ENCODE results near the gene COMT. TPM values are rescaled to one million over a fixed set of nuclear protein-coding genes. Genes with fewer than 3 reads are reported as not detected.

The COMT gene
- total and polyA plus RNA-seq, 3 donors from 2014 or later: 147 to 427 (median 278) TPM

DNA sequence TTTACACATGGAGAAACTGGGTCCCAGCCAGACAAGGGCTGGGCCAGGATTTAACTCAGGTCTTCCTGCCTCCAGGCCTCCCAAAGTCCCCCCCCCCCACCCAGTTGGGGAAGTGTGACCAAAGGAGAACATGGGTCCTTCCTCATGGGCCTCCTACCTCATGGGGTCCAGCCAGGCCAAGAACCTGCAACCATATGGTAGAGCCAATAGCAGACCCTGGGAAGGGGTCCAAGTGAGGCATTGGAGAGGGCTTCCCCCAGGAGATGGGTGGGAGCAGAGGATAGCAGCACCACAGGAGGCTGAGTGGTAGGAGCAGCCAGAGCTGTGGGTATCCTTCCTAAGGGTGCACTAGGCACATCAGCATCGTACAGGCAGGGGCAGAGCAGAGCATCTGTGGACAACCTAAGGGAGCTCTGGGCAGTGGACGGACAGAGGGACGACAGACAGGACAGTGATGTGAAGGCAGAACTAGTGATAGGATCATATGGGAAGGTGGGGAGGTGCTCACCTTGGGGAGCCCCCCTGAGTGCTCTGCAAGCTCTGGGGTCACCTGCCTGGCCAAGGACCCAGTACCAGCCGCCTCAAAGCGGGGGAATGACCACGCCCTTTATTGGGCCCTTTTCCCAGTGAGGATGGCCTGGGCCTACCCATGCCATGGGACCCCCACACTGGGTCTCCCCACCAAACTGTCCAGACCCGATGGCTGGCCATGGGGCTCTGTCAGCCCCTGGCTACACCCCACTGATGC is 70.6 kb downstream of the COMT start:
- 97 to 98% methylated on average over 7 of the region's 7 CpGs for WGBS, 2 donors
- intact Hi-C loops (cut with DNase I; ENCODE audit: low total_unique reads): loop anchor here (5.0 kb wide), 1 partner anchor 40 kb away; no protein-coding TSS in a partner anchor
- TF ChIP-seq CTCF (IDR thresholded peaks at IDR 0.05): no peak
- no peak for TF ChIP-seq POLR2A (IDR thresholded peaks at IDR 0.05)
- Histone ChIP-seq H3K36me3 (ENCODE audit: low read depth, missing control alignments) (no peaks in the 10 kb centered on the region), H3K4me1 (peaks cover 5% of the 10 kb centered on the region), H3K27ac (no peak overlapping the region), H3K4me3 (no peak overlapping the region), H3K9me3 (no peaks in the 10 kb centered on the region), H3K27me3 (no peaks in the 10 kb centered on the region)
- no peak for DNase-seq

DNA sequence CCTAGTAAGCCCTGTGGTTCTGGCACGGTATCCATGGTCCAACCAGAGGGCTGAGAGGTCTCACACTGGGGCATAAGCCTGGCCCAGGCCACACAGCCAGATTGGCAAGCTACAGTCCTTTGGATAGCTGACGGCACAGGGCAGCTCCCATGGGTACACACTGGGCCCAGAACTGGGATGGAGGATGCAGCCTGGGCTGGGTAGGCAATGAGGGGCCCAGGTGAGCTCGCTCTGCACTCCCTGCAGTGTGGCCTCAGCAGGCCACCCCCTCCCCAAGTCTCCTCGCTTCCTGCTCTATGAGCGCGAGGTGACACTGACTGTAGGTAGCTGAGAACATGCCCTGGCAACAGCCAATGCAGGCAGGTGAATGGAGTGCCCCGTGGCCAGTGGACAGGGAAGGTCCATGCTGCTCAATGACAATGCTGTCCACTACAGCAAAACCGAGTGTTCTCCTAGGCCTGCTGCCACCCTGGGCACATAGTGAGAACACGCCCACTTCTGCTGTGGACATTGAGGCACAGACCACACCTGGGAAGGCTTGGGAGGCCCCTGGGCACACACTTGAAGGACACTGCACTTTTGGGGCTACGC is 71.3 kb downstream of the COMT start:
- H3K4me1 ChIP-seq: peaks cover 9% of the 10 kb centered on the region
- no peaks in the 10 kb centered on the region for H3K9me3 ChIP-seq
- no peak overlapping the region for H3K4me3 ChIP-seq
- H3K27me3 ChIP-seq: no peaks in the 10 kb centered on the region
- intact Hi-C loops (cut with DNase I; ENCODE audit: low total_unique reads): loop anchor here (5.0 kb wide), 1 partner anchor 41 kb away; no protein-coding TSS in a partner anchor
- H3K27ac ChIP-seq: no peak overlapping the region
- H3K36me3 ChIP-seq (ENCODE audit: low read depth, missing control alignments): no peaks in the 10 kb centered on the region
- no peak for DNase-seq
- no peak for TF ChIP-seq POLR2A (IDR thresholded peaks at IDR 0.05)
- WGBS, 2 donors: 89 to 92% methylated on average over 4 to 9 of the region's 10 CpGs

GRCh38 chr22:20013382-20013871 is 71.9 kb downstream of the COMT start:
- no peaks in the 10 kb centered on the region for H3K36me3 ChIP-seq (ENCODE audit: low read depth, missing control alignments)

GRCh38 chr22:20014526-20015186 is 73.1 kb downstream of the COMT start:
- intact Hi-C loops (cut with DNase I; ENCODE audit: low total_unique reads): loop anchor here (5.0 kb wide), 1 partner anchor 42 kb away; no protein-coding TSS in a partner anchor
- no peak for DNase-seq
- Histone ChIP-seq H3K27ac (no peak overlapping the region), H3K9me3 (no peaks in the 10 kb centered on the region), H3K36me3 (ENCODE audit: low read depth, missing control alignments) (no peaks in the 10 kb centered on the region), H3K4me3 (no peak overlapping the region), H3K27me3 (no peaks in the 10 kb centered on the region), H3K4me1 (peaks cover 6% of the 10 kb centered on the region)
- no peak for TF ChIP-seq CTCF (IDR thresholded peaks at IDR 0.05)
- no peak for TF ChIP-seq POLR2A (IDR thresholded peaks at IDR 0.05)
- WGBS, 2 donors: 62% methylated on average over 5 of the region's 5 CpGs; no CpG with 5 or more reads in 1 of the 2 donors

More at GRCh38 chr22:20013382-20013871, 71.9 kb downstream of the COMT start:
- DNase-seq: peak; percentile 63
- no peaks in the 10 kb centered on the region for H3K9me3 ChIP-seq
- WGBS, 2 donors: 29 to 31% methylated on average over 1 to 11 of the region's 11 CpGs
- intact Hi-C loops (cut with DNase I; ENCODE audit: low total_unique reads): loop anchor here (5.0 kb wide), 1 partner anchor 41 kb away; no protein-coding TSS in a partner anchor
- H3K27me3 ChIP-seq: no peaks in the 10 kb centered on the region
- H3K4me1 ChIP-seq: peaks cover 9% of the 10 kb centered on the region
- H3K27ac ChIP-seq: no peak overlapping the region
- TF ChIP-seq CTCF (IDR thresholded peaks at IDR 0.05) (peak; percentile 61 to 67 (median 63)), POLR2A (IDR thresholded peaks at IDR 0.05) (no peak)
- H3K4me3 ChIP-seq: no peak overlapping the region

DNA sequence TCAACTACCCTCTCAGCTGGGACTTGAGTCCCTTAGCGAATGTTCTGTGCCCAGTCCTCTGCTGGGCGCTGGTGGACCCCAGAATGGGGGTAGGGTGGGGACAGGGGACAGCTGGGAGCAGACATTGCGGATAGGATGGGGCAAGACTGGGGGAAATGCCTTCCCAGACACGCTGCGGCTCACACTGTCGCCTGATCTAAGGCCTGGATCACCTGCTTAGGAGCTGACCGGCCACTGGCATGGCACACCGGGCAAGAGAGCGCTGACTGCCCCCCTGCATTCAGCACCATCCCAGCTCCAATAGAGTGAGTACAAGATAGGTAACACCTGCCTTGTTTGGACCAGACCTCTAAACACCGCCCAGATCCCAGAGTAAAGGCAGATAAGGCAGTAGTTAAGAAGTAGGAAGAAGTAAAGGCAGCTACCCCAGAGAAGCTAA is 73.6 kb downstream of the COMT start:
- Histone ChIP-seq H3K9me3 (no peaks in the 10 kb centered on the region), H3K36me3 (ENCODE audit: low read depth, missing control alignments) (no peaks in the 10 kb centered on the region), H3K4me1 (peaks cover 7% of the 10 kb centered on the region), H3K4me3 (no peak overlapping the region), H3K27me3 (no peaks in the 10 kb centered on the region), H3K27ac (no peak overlapping the region)
- TF ChIP-seq POLR2A (IDR thresholded peaks at IDR 0.05): no peak
- no peak for TF ChIP-seq CTCF (IDR thresholded peaks at IDR 0.05)
- WGBS, 2 donors: 20 to 88% methylated on average over 1 to 10 of the region's 10 CpGs
- no peak for DNase-seq
- intact Hi-C loops (cut with DNase I; ENCODE audit: low total_unique reads): no loop called here
